ENCODE measurements around the gene GPC5.
"Not testable (repeated sequence)": the region's sequence is repeated elsewhere in the genome, so short reads cannot be mapped to it uniquely, and the experiment has no call there.

The GPC5 gene

DNA sequence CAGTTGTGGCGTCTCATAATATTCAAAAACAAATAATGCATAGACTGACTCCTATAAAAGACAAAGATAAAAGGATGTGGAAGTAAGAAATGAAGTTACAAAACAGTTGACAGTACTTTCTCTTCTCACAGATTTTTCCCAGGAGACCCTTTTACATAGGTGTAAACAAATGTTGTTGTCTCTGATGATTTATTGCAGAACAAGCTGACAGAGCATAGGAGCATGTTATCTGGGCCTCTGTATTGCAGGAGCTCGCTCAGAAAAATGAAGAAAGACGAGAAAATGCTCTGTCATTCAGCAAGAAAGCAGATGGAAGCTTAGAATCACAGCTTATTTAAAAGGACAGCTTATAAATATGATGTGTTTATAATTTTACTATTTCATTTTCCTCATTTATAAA lies 1474.6 kb downstream of the GPC5 start:
- H3K27ac ChIP-seq = no peak overlapping the region
- H3K4me3 ChIP-seq = no peak overlapping the region

DNA sequence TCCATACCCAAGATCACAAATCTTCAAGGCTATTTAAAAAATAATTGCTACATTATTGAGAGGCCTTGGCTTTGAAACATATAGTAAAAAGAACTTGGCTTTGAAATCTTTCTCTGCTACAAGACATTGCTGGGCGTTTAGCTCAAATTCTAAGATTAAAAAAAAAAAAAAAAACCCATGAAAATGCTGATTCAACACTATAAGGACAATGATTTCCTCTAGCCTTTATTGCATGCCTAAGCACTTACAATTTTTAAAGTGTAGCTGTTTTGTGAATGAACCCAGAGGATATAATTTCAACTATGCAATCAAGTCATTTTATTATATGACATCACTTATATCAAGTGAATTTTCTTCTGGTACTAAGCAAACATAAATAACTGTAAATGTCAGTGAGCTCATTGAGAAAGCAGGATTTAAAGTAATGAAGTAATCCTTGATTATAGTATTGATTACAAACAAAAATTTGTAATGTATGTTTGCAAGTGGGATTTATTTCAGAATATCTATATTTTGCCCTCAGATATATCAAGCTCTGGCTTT lies 1488.2 kb downstream of the GPC5 start:
- H3K27ac ChIP-seq = no peak overlapping the region
- H3K4me3 ChIP-seq = no peak overlapping the region

DNA sequence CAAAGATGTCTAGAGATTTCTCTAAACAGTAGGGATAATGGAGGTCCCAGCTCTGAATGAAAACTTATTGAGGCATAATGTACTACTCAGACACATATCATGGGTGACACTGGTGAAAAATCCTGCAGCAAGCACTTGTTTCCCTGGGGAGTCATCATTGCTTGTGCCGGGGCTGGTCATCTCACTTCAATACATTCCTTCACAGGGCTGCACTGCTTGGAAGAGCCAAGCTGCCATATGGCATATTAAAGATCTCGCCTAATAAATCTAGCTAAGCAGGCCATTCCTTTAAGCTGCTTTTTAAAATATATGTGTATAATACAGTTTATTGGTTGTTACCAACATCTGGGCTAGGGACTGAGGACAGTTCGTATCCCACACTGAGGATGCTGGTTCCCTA lies 1496.0 kb downstream of the GPC5 start:
- Histone ChIP-seq H3K4me3 (no peak overlapping the region), H3K27ac (no peak overlapping the region)

DNA sequence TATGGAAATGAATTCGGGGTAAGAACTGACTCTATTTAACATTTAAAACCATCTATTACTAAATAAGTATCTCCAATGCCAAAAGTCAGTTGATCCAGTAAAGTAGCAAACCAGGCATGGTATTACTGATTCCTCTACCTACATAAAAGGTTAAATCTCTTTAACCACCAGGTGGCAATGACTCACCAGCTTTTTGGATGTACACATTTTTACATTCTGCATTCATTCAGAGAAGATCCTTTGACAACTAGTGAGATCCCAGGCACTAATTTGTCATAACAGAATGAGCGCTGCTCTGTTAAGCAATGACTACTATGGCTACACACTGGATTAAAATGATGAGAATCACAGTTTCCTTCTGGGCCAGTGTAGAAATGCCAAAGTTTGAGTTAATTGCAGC lies 1498.4 kb downstream of the GPC5 start:
- H3K4me3 ChIP-seq = no peak overlapping the region
- H3K27ac ChIP-seq = no peak overlapping the region

DNA sequence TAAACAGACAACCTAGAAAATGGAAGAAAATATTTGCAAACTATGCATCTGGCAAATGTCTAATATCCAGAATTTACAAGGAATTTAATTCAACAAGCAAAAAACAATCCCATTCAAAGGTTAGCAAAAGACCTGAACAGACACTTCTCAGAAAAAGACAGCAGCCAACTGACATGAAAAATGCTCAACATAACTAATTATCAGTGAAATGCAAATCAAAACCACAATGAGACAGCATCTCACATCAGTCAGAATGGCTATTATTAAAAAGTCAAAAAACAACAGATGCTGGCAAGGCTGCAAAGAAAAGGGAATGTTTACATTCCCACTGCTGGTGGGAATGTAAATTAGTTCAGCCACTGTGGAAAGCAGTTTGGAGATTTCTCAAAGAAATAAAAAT lies 1500.5 kb downstream of the GPC5 start:
- not testable (repeated sequence) for H3K27ac ChIP-seq, H3K4me3 ChIP-seq

DNA sequence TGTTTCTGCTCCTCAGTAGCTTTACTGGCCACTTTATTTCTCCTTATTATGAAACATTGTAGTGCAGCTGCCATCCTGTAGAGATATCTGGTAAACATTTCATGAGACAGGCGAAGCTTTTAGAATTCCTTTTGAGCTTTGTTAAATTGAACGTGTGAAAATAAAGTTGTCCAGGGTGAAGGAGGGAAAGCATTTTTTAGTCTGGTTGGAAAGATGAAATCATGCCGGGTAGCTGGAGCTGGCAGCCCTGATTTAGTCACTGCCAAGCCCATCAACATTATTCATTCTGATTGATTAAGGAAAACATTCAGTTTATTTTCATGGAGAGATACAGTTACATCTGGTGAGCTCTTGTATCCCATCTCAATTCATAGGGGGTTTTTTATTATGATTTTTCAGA lies 1502.0 kb downstream of the GPC5 start:
- no peak overlapping the region for H3K27ac ChIP-seq
- H3K4me3 ChIP-seq = no peak overlapping the region

DNA sequence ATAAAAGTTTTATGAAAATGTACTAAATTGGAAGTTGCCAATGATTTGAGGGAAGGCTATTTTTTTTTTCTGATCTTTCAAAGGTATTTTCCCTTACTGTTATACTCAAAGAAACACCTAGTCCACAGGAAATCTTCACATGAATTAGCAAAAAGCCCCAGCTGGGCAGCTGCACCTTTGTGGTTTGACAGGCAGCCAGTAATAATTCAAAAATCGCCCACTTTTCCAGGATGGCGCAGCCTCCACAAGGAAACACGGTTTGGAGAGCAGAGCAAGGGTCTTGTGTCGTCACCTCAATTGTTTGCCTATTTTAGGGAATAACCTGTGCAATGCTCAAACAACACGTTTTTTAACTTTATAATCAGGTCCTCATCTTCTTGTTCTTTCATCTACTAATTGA lies 1503.3 kb downstream of the GPC5 start:
- H3K27ac ChIP-seq = no peak overlapping the region

DNA sequence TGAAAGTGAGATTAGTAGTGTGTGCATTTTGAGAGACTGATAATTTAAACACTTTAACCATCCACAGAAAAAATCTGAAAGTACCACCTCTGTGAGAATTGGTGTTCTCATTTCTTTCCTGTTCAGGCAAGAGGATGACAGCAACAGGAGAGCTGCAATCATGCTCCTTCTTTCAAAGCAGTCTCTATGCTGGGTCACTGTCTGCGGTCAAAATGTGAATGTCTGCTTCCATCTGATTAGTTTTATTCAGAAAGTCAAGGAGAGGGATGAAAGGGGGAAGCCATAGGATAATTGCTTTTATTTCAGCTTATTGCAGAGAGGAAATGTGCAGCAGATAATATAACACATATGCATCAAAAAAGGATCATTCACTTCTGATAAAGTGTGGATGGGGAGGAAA lies 1514.2 kb downstream of the GPC5 start:
- Histone ChIP-seq H3K27ac (no peak overlapping the region), H3K4me3 (no peak overlapping the region)

More for the DNA sequence above, 1503.3 kb downstream of the GPC5 start:
- no peak overlapping the region for H3K4me3 ChIP-seq

DNA sequence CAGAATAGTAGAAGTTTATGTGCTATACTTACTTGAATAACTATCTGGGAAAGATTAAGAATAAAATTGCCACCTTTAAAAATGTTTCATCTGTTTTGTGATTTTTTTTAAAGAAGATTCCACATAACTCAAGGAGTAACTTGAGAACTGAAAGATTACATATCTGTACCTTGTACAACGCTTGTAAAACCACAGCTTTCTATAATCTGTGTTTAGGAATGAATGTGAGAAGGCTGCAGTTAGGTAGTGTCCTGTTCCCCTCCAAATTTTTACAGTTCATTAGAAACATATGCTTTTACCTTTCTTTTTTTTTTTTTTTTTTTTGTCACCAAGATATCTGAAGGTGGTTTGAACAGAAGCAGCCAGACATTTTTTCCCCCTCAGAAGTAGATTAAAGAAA lies 1515.4 kb downstream of the GPC5 start:
- H3K27ac ChIP-seq = no peak overlapping the region
- no peak overlapping the region for H3K4me3 ChIP-seq
